NCI-H1092 (cell line): ENCODE data around the gene SF3B3.

Experiments
- DNase-seq: peaks from one replicate; lab custom pipeline; 2025; lab: John Stamatoyannopoulos, UW

The SF3B3 gene

DNA sequence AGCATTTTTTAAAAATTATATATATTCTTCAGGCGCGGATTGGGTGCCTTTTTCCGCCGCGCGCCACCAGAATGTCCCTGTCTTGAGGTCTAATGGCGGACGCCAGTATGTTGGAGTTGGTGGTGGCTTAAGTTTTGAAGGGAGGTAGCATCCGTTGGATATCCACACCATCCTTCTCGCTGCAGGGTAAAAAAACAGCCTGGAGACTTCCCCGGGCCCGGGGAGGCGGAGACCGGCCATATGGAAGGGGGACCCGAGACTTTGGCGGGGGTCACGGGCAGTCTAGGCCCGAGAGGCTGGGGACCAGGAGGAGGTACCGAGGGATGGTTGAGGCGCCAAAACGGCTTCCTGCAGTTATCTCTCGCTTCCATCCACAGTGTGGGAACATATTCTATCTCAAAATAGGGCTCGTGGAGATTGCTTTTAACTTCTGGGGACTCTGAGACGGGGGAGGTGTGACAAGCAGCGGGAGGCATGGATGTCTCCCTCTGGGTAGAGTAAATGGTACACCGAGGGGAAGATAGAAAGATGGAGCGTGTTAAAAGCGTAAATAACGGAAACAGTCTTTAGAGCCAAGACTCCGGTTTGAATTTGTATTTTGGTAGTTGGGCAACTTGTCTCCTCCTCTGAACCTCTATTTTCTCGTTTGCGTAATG is at the start of gene SF3B3:
Gene SF3B3, plus strand, starts transcription at position 74 of the 656 bp plus-strand sequence. CDS start 2,841 bp downstream, outside the sequence.
- DNase-seq, result peak; percentile 75

GRCh38 chr16:70474320-70475053 is 49.1 kb upstream of the SF3B3 start:
- DNase-seq, result no peak

GRCh38 chr16:70475054-70475871 is 48.4 kb upstream of the SF3B3 start:
- no peak for DNase-seq

DNA sequence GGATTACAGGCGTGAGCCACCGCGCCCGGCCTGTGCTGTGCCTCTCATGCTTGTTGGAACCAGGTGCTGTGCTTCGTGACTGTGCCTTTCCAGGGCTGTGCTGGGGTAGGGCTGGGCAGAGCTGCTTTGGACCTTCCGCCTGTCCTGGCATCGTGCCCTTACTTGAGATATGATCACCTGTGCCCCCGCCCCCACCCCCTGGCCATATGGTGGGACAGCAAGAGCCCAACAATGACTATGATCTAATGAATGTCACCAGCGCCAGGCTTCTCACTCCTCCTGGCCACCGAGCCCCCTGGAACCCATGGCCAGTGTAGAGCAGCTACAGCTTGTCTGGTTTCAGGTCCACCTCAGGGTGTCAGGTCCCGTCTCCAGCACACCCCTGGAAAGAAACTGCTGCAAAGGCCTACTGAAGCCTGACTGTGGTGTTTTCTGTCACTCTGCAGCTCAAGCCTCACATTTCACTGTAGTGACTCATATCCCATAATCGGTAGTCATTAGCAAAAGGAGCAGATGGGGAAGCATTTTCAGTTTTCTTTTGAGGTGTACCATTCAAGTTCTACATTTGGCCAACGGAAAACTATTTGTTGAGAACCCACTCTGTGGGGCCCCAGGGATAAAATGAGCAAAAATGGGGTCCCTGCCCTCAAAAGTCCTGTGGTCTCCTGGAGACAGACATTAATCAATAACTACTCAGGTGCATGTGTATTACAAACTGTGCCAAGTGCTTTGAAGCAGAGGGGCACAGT is 47.2 kb upstream of the SF3B3 start:
- no peak for DNase-seq

DNA sequence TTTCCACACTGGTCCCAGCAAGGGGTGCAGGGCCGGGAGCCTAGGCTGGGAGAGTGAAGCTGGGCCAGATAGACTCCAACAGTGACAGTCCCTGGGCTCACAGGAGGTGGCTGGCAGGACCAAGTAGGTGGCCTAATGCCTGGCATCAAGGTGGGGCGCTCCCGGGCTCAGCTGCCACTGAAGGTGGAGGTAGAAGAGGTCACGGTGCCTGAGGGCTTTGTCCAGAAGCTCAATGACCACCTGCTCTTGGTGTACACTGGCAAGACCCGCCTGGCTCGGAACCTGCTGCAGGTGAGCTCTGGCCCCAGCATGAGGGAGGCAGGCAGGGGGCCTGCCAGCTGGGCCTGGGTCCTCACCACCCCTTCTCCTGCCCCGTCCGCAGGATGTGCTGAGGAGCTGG is 45.4 kb upstream of the SF3B3 start:
- no peak for DNase-seq

- no peak for DNase-seq
Measured at GRCh38 chr16:70478912-70479341, 44.7 kb upstream of the SF3B3 start.

DNA sequence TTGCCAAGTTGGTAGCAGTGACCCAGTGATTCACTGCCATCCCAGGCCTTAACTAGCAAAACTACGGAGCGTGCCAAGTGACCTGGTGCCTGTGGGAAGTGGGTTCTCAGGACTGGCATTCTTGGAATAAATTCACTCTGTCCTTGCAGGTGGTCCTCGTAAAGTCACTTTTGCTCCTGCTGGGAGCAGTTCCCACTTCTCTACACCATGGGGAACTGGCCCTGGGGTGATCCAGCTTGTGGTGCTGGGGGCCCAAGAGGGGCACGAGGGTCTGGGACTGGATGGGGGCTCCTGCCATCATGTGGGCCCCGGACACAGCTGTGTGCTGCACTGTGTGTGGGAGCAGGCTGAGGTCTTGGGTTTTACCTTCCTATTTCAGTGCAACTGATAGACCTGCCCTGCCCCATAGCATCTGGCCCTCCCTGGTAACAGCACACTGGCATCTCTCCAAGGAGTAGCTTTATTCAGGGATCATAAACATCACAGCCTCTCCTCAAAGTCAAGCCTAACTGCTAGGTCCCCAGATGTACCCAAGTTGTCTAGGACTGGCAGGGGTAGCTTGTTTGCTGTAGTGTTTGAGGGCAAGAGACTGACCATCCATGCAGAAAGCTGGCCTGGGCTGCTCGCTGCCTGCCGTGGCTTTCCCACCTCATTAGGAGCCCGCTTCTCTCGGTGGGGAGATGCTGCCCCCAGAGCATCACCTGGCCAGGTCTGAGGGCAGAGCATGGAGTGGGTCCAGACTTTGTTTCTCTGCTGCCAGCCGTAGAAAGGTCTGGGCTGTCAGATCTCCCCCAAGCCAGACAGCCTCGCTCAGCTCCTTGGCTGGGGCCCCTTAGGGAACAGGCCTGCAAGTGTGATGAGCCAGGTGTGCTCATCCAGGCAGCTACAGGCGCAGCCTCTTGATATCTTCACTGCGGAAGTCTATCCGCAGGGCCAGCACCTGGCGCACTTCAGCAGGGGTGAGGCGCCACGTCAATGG is 43.2 kb upstream of the SF3B3 start:
- DNase-seq, result no peak

DNA sequence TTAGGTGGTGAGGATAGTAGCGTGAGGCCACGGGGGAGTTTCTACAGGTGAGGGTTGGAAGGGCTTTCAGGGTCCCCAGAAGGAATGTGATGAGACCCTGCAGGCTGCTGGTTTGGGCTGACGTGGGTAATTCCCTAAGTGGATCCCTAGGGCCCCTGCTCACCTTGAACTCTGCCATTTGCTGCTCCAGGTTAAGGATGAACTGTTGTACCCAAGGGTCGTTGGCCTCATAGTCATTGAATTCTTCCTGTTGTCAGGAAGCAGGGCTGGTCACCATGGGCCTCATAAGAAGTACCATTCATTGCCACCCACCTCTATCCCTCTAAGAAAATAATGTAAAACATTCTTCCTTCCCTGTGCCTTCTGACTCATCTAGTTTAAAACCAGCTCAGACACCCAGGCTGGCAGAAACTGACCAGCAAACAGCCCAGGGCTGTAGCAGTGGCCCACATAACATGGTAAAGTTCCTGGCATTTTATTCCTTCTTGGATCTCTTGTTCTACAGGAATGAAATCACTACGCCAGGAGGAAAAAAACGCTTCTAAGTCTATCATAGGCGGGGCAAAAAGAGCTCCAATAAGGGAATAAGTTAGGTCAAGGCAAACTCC is 41.6 kb upstream of the SF3B3 start:
- no peak for DNase-seq

- no peak for DNase-seq
Measured at GRCh38 chr16:70482624-70483023, 41.0 kb upstream of the SF3B3 start.

DNA sequence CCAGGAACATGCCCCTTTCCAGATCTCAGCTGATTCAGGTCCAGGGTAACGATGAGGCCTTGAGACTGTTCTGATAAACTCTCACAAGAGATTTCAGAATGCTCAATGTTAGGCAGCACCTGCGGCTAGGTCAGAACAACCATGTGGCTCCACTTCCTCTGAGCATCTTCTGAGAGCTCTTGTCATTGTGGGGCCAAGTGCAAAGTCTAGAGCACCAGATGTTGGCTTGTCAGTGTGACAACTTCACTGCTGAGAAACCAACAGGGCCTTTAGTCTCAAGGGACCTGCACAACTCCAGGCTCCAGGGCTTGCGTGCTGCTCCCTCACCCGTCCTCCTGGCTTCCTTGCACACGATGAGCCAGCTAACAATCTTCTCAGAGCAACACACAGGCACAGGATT is 40.2 kb upstream of the SF3B3 start:
- no peak for DNase-seq

- DNase-seq, result no peak
Measured at GRCh38 chr16:70484867-70485266, 38.7 kb upstream of the SF3B3 start.

DNA sequence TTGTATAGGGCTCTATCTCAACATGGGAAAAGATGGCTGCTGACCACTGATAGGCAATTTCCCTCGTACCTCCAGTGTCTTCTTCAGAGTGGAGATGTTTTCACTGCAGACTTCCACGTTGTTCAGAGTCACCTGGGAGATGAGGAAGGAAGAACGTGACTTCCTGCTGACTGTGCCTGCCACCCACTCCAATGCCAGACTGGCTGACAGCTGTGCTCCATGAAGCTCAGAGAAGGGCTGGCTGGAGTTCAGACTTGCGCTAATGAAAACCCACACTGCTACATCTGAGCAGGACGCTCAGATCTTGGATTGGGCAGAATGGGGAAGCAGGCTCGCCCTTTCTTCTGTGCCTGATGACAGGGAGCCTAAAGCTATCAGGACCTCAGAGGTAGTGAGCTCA is 33.4 kb upstream of the SF3B3 start:
- no peak for DNase-seq

DNA sequence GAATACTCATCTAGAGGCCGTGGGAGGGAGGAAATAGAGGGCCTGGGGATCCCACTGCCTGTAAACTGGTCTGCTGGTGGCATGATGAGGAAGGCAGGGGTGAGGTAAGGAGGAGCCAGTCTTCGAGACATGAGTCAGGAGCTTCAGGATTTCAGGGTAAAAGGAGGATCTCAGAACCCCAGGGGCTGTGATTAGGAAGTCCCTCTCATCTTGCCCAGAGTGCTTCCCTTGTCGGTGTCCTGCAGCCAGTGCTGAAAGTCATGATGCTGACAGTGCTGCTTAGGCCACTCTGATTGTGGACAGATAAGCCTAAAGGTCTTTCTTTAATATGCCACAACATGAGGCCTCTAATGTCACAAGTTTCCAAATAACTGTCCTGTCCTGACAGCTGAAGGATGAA is 29.8 kb upstream of the SF3B3 start:
- no peak for DNase-seq

- DNase-seq, result no peak
Measured at GRCh38 chr16:70494202-70494770, 29.3 kb upstream of the SF3B3 start.

- DNase-seq, result no peak
Measured at GRCh38 chr16:70494777-70495176, 28.8 kb upstream of the SF3B3 start.

DNA sequence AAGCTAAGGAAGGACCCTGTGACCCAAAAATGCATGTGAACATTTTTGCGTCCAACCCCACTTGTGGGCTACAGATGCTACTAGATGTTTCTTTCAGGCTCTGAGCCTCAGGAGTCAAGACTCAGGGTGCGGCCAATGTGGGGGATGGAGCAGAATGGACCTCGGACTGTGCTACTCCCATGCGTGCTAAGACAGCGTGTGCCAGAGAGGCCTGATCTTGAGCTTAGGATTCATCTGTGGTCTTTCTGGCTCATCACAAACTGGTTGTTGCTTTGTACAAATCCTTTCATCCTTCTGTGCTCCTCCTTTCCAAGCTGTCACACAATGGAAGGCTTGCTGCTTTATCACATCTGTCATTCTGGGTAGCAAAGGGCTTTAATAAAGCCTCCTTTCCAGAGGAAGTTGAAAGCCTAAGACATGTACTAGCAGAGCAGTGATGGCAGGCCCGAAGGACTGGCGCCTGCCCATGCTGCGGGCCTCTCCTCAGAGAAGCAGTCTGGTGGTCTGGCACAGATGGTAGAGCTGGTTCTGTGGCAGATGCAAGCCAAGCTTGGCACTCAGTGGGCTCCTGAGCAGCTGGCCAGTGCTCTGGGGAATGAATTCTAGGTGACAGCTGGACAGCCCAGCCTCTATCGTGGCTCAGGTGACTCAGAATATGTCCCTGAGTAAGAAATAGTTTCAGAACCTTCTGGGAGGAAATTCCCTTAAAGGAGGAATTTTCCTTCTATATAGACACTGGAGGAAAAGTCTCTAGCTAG is 28.0 kb upstream of the SF3B3 start:
- DNase-seq, result no peak

DNA sequence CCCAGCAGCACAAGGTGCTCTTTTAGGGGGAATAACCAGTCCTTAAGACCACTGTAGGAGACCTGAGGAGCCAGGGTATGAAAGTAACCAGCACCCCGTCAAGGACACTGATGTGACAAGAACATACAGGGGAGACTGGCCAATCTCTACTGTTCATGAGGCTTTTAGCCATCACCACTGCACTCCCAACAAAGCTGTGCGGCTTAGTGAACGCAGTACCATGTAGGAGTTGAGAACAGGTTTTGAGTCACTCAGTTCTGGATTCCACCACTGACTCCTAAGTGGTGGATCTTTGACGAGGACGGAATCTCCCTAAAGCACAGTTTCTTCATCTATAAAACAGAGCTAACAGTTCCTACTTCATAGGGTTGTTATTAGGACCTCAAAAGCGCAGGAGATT is 27.1 kb upstream of the SF3B3 start:
- no peak for DNase-seq

- no peak for DNase-seq
Measured at GRCh38 chr16:70508752-70509151, 14.9 kb upstream of the SF3B3 start.

DNA sequence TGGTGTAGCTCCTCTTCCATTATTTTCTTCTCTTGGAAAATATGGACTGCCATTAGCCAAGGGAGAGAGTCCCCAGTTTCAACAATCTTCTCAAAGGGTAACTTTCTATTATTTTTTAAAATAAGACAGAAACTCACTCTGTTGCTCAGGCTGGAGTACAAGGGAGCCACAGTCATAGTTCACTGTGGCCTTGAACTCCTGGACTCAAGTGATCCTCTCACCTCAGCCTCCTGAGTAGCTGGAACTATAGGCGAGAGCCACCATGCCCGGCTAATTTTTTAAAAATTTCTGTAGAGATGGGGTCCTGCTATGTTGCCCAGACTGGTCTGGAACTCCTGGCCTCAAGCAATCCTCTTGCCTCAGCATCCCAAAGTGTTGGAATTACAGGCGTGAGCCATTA is 13.4 kb upstream of the SF3B3 start:
- DNase-seq, result no peak
